H9 (cell line): ENCODE measurements around the gene NAALADL1. TPM values are rescaled to one million over a fixed set of nuclear protein-coding genes. Genes with fewer than 3 reads are reported as not detected.

Source experiments
- DNase-seq: peaks from one replicate; pipeline ENCODE4 v3.0.0-alpha.2; 2017
- H2AFZ ChIP-seq: one replicate; pipeline ENCODE4 v1.6.1; 2013; ENCODE audit warnings: mild to moderate bottlenecking, low read length, control low read depth, moderate library complexity
- H2AK5ac ChIP-seq: 2 replicates; pipeline ENCODE4 v1.6.1; 2013; ENCODE audit warnings: low read length, control low read depth, mixed read lengths; ENCODE audit not compliant: insufficient read length
- H2BK120ac ChIP-seq: one replicate; pipeline ENCODE4 v1.6.1; 2013; ENCODE audit warnings: low read depth, mild to moderate bottlenecking, low read length, control low read depth, inconsistent platforms; ENCODE audit not compliant: poor library complexity, severe bottlenecking
- H2BK12ac ChIP-seq: 2 replicates; pipeline ENCODE4 v1.6.1; 2013; ENCODE audit warnings: low read length, control low read depth, mixed read lengths, low read depth; ENCODE audit not compliant: insufficient read length
- H2BK15ac ChIP-seq: 2 replicates; pipeline ENCODE4 v1.6.1; 2013; ENCODE audit warnings: low read depth, low read length, control low read depth
- H2BK20ac ChIP-seq: one replicate; pipeline ENCODE4 v1.6.1; 2013; ENCODE audit warnings: low read depth, mild to moderate bottlenecking, low read length, control low read depth, inconsistent platforms; ENCODE audit not compliant: poor library complexity, severe bottlenecking
- H2BK5ac ChIP-seq: 2 replicates; pipeline ENCODE4 v1.6.1; 2013; ENCODE audit warnings: low read length, control low read depth, mixed read lengths; ENCODE audit not compliant: insufficient read length
- H3K14ac ChIP-seq: 2 replicates; pipeline ENCODE4 v1.6.1; 2013; ENCODE audit warnings: low read length, control low read depth; ENCODE audit not compliant: insufficient read depth
- H3K18ac ChIP-seq: 2 replicates; pipeline ENCODE4 v1.6.1; 2013; ENCODE audit warnings: low read depth, mild to moderate bottlenecking, mixed read lengths, low read length, control low read depth; ENCODE audit not compliant: insufficient read length
- H3K23ac ChIP-seq: 2 replicates; pipeline ENCODE4 v1.6.1; 2013; ENCODE audit warnings: low read length, control low read depth, mixed read lengths, low read depth; ENCODE audit not compliant: insufficient read length
- H3K23me2 ChIP-seq: 2 replicates; pipeline ENCODE4 v1.6.1; 2013; ENCODE audit warnings: low read depth, mild to moderate bottlenecking, mixed read lengths, low read length, control low read depth; ENCODE audit not compliant: insufficient read length, poor library complexity, severe bottlenecking
- H3K27ac ChIP-seq: 2 replicates; pipeline ENCODE4 v1.5.1; 2013; ENCODE audit warnings: low read length, control low read depth, mixed read lengths, low read depth; ENCODE audit not compliant: insufficient read length
- H3K27me3 ChIP-seq: 2 replicates; pipeline ENCODE4 v1.6.1; 2013; ENCODE audit warnings: low read length, control low read depth, inconsistent platforms; ENCODE audit not compliant: insufficient read depth
- H3K4ac ChIP-seq: 2 replicates; pipeline ENCODE4 v1.6.1; 2013; ENCODE audit warnings: low read depth, mild to moderate bottlenecking, control low read depth, inconsistent platforms, low read length, moderate library complexity
- H3K4me1 ChIP-seq: 2 replicates; pipeline ENCODE4 v1.6.1; 2013; ENCODE audit warnings: low read length, control low read depth, inconsistent platforms; ENCODE audit not compliant: insufficient read depth
- H3K4me2 ChIP-seq: 2 replicates; pipeline ENCODE4 v1.6.1; 2013; ENCODE audit warnings: low read length, control low read depth, mixed read lengths; ENCODE audit not compliant: insufficient read length, insufficient read depth
- H3K56ac ChIP-seq: 2 replicates; pipeline ENCODE4 v1.6.1; 2013; ENCODE audit warnings: low read depth, mild to moderate bottlenecking, mixed read lengths, low read length, control low read depth; ENCODE audit not compliant: insufficient read length
- H3K79me1 ChIP-seq: 2 replicates; pipeline ENCODE4 v1.6.1; 2013; ENCODE audit warnings: low read depth, mild to moderate bottlenecking, moderate library complexity, low read length, control low read depth, inconsistent platforms; ENCODE audit not compliant: insufficient read depth, poor library complexity, severe bottlenecking
- H3K79me2 ChIP-seq: 2 replicates; pipeline ENCODE4 v1.6.1; 2013; ENCODE audit warnings: low read length, control low read depth, inconsistent platforms; ENCODE audit not compliant: insufficient read depth
- H3K9ac ChIP-seq: 2 replicates; pipeline ENCODE4 v1.6.1; 2013; ENCODE audit warnings: low read length, control low read depth, mixed read lengths; ENCODE audit not compliant: insufficient read length; ENCODE audit errors: extremely low read depth
- H3K9me3 ChIP-seq: one replicate; pipeline ENCODE4 v1.6.1; 2013; ENCODE audit warnings: low read depth, low read length, inconsistent platforms; ENCODE audit not compliant: control insufficient read depth
- H3T11ph ChIP-seq: one replicate; pipeline ENCODE4 v1.6.1; 2013; ENCODE audit warnings: mild to moderate bottlenecking, low read length, control low read depth, inconsistent platforms
- H4K20me1 ChIP-seq: one replicate; pipeline ENCODE4 v1.6.1; 2013; ENCODE audit not compliant: control insufficient read depth, insufficient read length, insufficient read depth
- H4K5ac ChIP-seq: 2 replicates; pipeline ENCODE4 v1.6.1; 2013; ENCODE audit warnings: low read depth, mild to moderate bottlenecking, mixed read lengths, low read length, control low read depth; ENCODE audit not compliant: insufficient read length
- H4K8ac ChIP-seq: replicated peaks from 2 replicates; pipeline ENCODE4 v1.6.1; 2013; ENCODE audit warnings: low read length, control low read depth, mixed read lengths, low read depth; ENCODE audit not compliant: insufficient read length
- H4K91ac ChIP-seq: 2 replicates; pipeline ENCODE4 v1.6.1; 2013; ENCODE audit warnings: low read depth, mild to moderate bottlenecking, moderate library complexity, mixed read lengths, low read length, control low read depth; ENCODE audit not compliant: insufficient read length
- H3K27ac Mint-ChIP-seq, 3 experiments: 2 replicates in 2 of 3; 3 replicates in 1 of 3; pipeline ENCODE4 v1.8.0; 2020 to 2021; ENCODE audit warnings: mixed read lengths in 3 of 3, mild to moderate bottlenecking in 1 of 3, moderate library complexity in 1 of 3
- H3K27me3 Mint-ChIP-seq: 2 replicates; pipeline ENCODE4 v1.8.0; 2021; ENCODE audit warnings: low read depth, mild to moderate bottlenecking, moderate library complexity, mixed read lengths
- H3K36me3 Mint-ChIP-seq, 3 experiments: 2 replicates in 2 of 3; 3 replicates in 1 of 3; pipeline ENCODE4 v1.8.0; 2020 to 2021; ENCODE audit warnings: low read depth in 3 of 3, mixed read lengths in 3 of 3; ENCODE audit not compliant: insufficient read depth in 1 of 3
- H3K4me1 Mint-ChIP-seq, 2 experiments: 2 replicates each; pipeline ENCODE4 v1.8.0; 2020; ENCODE audit warnings: mixed read lengths in 2 of 2
- H3K4me3 Mint-ChIP-seq, 2 experiments: 2 replicates in 1 of 2; 3 replicates in 1 of 2; pipeline ENCODE4 v1.8.0; 2020 to 2021; ENCODE audit warnings: mild to moderate bottlenecking in 2 of 2, mixed read lengths in 2 of 2, moderate library complexity in 1 of 2
- H3K9me3 Mint-ChIP-seq, 2 experiments: 2 replicates in 1 of 2; 3 replicates in 1 of 2; pipeline ENCODE4 v1.8.0; 2020; ENCODE audit warnings: mild to moderate bottlenecking in 2 of 2, mixed read lengths in 2 of 2, moderate library complexity in 1 of 2
- WGBS: extraction: QIAGEN DNeasy Blood & Tissue Kit; methylation state at CpG from one replicate; pipeline ENCODE4 v1.1.7; 2013; ENCODE audit warnings: missing lambda C conversion rate, low lambda C conversion rate, mixed read lengths; ENCODE audit not compliant: insufficient read length; ENCODE audit errors: extremely low coverage; 5-methylcytosine and 5-hydroxymethylcytosine counted together
- total RNA-seq: library from RNA; stranded (reverse); gene quantifications from 2 replicates; pipeline ENCODE4 v1.2.1, GENCODE V29; 2021
- TF ChIP-seq, protein P1 (sequence below): fragments of 200-600 bp; sonication (generic); conservative IDR thresholded peaks from 3 replicates; pipeline ENCODE4 v1.8.0; 2021; ENCODE audit warnings: antibody characterized with exemption, mild to moderate bottlenecking

The NAALADL1 gene
- total RNA-seq, 1 experiment from 2014 or later = 1.0 TPM

- Histone ChIP-seq H4K5ac (no peak overlapping the region), H4K20me1 (no peaks in the 10 kb centered on the region), H3K79me1 (no peaks in the 10 kb centered on the region), H2BK20ac (no peak overlapping the region), H3K4ac (no peak overlapping the region), H3K27ac (no peak overlapping the region), H4K91ac (no peak overlapping the region), H3K23ac (no peak overlapping the region), H3K79me2 (no peaks in the 10 kb centered on the region), H3K56ac (no peak overlapping the region), H3K14ac (no peak overlapping the region), H3T11ph (no peak overlapping the region), H2BK15ac (no peak overlapping the region), H3K9ac (no peak overlapping the region), H2BK5ac (no peak overlapping the region), H3K23me2 (no peaks in the 10 kb centered on the region), H3K4me2 (no peak overlapping the region), H3K18ac (no peak overlapping the region), H2AFZ (no peak overlapping the region), H2BK12ac (no peak overlapping the region), H3K4me1 (no peaks in the 10 kb centered on the region), H3K27me3 (no peaks in the 10 kb centered on the region), H3K9me3 (no peaks in the 10 kb centered on the region), H2BK120ac (no peak overlapping the region), H4K8ac (no peak overlapping the region), H2AK5ac (no peak overlapping the region)
- peak overlapping the region in 1 of 3 experiments; percentile 28; a peak in 2 of 7 replicates for H3K27ac Mint-ChIP-seq
- H3K9me3 Mint-ChIP-seq = no peaks in the 10 kb centered on the region; a peak in 1 of 5 replicates
- H3K27me3 Mint-ChIP-seq = peaks cover 7% of the 10 kb centered on the region
- no peak overlapping the region; a peak in 1 of 5 replicates for H3K4me3 Mint-ChIP-seq
- no CpG with 5 or more reads among the region's 8 CpGs for WGBS
- no peaks in the 10 kb centered on the region for H3K36me3 Mint-ChIP-seq
- no peaks in the 10 kb centered on the region for H3K4me1 Mint-ChIP-seq
- DNase-seq = no peak
- TF ChIP-seq, protein P1, sequence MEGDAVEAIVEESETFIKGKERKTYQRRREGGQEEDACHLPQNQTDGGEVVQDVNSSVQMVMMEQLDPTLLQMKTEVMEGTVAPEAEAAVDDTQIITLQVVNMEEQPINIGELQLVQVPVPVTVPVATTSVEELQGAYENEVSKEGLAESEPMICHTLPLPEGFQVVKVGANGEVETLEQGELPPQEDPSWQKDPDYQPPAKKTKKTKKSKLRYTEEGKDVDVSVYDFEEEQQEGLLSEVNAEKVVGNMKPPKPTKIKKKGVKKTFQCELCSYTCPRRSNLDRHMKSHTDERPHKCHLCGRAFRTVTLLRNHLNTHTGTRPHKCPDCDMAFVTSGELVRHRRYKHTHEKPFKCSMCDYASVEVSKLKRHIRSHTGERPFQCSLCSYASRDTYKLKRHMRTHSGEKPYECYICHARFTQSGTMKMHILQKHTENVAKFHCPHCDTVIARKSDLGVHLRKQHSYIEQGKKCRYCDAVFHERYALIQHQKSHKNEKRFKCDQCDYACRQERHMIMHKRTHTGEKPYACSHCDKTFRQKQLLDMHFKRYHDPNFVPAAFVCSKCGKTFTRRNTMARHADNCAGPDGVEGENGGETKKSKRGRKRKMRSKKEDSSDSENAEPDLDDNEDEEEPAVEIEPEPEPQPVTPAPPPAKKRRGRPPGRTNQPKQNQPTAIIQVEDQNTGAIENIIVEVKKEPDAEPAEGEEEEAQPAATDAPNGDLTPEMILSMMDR = no peak
Observed at GRCh38 chr11:65053827-65054508, 4.4 kb downstream of the NAALADL1 start.
